PC-9 (cell line): ENCODE measurements around the gene TAGLN2. TPM values are rescaled to one million over a fixed set of nuclear protein-coding genes. Genes with fewer than 3 reads are reported as not detected.

Source experiments
- BruUV-seq: library from RNA; stranded (reverse); fragments of 400-500 nt; replicated peaks from 2 replicates; lab custom pipeline; 2021; lab: Mats Ljungman, UMichigan
- CTCF ChIA-PET: fragments of 300-600 bp; sonication (Branson Sonifier 250); formaldehyde crosslinking; loops from one replicate; lab custom pipeline; 2022; ENCODE audit warnings: antibody characterized with exemption; lab: Charles Lee
- POLR2A ChIA-PET: fragments of 300-600 bp; sonication (Branson Sonifier 250); formaldehyde crosslinking; loops from one replicate; lab custom pipeline; 2022; ENCODE audit warnings: antibody characterized with exemption; ENCODE audit not compliant: unreplicated experiment; lab: Charles Lee
- DNase-seq, 2 experiments: peaks; one replicate each; pipeline versions ENCODE4 v3.0.0 to v3.0.0-alpha.2; 2015 to 2022; ENCODE audit warnings: mixed read lengths in 1 of 2
- H2AFZ ChIP-seq: fragments of 200-600 bp; sonication (generic); 2 replicates; pipeline ENCODE4 v1.8.1; 2017; ENCODE audit warnings: antibody characterized with exemption
- H3F3A ChIP-seq: fragments of 200-600 bp; sonication (generic); 2 replicates; pipeline ENCODE4 v1.8.1; 2017; ENCODE audit warnings: antibody characterized with exemption, mild to moderate bottlenecking, low read depth; ENCODE audit not compliant: insufficient read depth
- H3K27ac ChIP-seq: fragments of 200-600 bp; sonication (generic); 2 replicates; pipeline ENCODE4 v1.6.1; 2016; ENCODE audit warnings: mixed run types
- H3K27me3 ChIP-seq: fragments of 200-600 bp; sonication (generic); 2 replicates; pipeline ENCODE4 v1.6.1; 2016; ENCODE audit warnings: low read depth, mixed run types; ENCODE audit not compliant: insufficient read depth
- H3K36me3 ChIP-seq: fragments of 200-600 bp; sonication (generic); 2 replicates; pipeline ENCODE4 v1.6.1; 2016; ENCODE audit warnings: low read depth, mixed run types
- H3K4me1 ChIP-seq: fragments of 200-600 bp; sonication (generic); replicated peaks from 2 replicates; pipeline ENCODE4 v1.6.1; 2016; ENCODE audit warnings: mixed run types; ENCODE audit not compliant: insufficient read depth
- H3K4me2 ChIP-seq: fragments of 200-600 bp; sonication (generic); 2 replicates; pipeline ENCODE4 v1.6.1; 2017; ENCODE audit warnings: mixed run types
- H3K4me3 ChIP-seq: fragments of 200-600 bp; sonication (generic); 2 replicates; pipeline ENCODE4 v1.6.1; 2016; ENCODE audit warnings: mixed run types
- H3K79me2 ChIP-seq: fragments of 200-600 bp; sonication (generic); 2 replicates; pipeline ENCODE4 v1.6.1; 2017; ENCODE audit warnings: low read depth, mixed run types
- H3K9me2 ChIP-seq: fragments of 200-600 bp; sonication (generic); 2 replicates; pipeline ENCODE4 v1.8.1; 2017; ENCODE audit warnings: mild to moderate bottlenecking; ENCODE audit not compliant: insufficient read depth
- H3K9me3 ChIP-seq: fragments of 200-600 bp; sonication (generic); 2 replicates; pipeline ENCODE4 v1.8.1; 2016; ENCODE audit warnings: low read depth; ENCODE audit not compliant: insufficient read depth
- H4K20me1 ChIP-seq: fragments of 200-600 bp; sonication (generic); 2 replicates; pipeline ENCODE4 v1.8.1; 2017; ENCODE audit not compliant: insufficient read depth
- EZH2 ChIP-seq: fragments of 200-600 bp; sonication (generic); IDR thresholded peaks from 2 replicates; pipeline ENCODE4 v1.8.0; 2017; ENCODE audit warnings: antibody characterized with exemption, low read depth
- intact Hi-C: fragments of 100-400 bp; cut with micrococcal nuclease; formaldehyde crosslinking; loops from one replicate; pipeline ENCODE4 v1.10.0; 2022; ENCODE audit not compliant: unreplicated experiment
- total RNA-seq: library from RNA; stranded (reverse); gene quantifications from 2 replicates; pipeline ENCODE4 v1.2.3, GENCODE V29; 2021
- TF ChIP-seq, protein P1 (sequence below): fragments of 200-600 bp; sonication (generic); conservative IDR thresholded peaks from 2 replicates; pipeline ENCODE4 v1.6.1; 2017; ENCODE audit warnings: mixed run types, antibody characterized with exemption, mild to moderate bottlenecking, moderate library complexity

The TAGLN2 gene
- total RNA-seq, 1 experiment from 2014 or later: 473 TPM

GRCh38 chr1:159945483-159946241, 20.4 kb upstream of the TAGLN2 start, which contains the start of gene IGSF9:
Gene IGSF9 (minus strand): TSS chr1:159945613. CDS start chr1:159943454, 2,159 bp downstream.
- ChIA-PET CTCF (interaction anchor here (0.7 to 1.9 kb wide), 3 partner anchors 14 to 61 kb away, joined by 3 to 20 read pairs (median 4); no protein-coding TSS in a partner anchor), POLR2A (interaction anchor here (0.6 to 1.0 kb wide), 5 partner anchors 15 to 92 kb away, joined by 4 to 8 read pairs (median 5); partner anchors contain the start of gene TAGLN2)
- H3K4me2 ChIP-seq: peak within 1 kb of the TSS; percentile 91
- H3K4me1 ChIP-seq: peaks cover 40% of the 10 kb centered on the region
- H3K27me3 ChIP-seq: no peaks in the 10 kb centered on the region
- BruUV-seq: no TSS peak
- H3F3A ChIP-seq: no peaks in the 10 kb centered on the region; the same call in none of the 2 replicates
- peak within 1 kb of the TSS; percentile 53 for H3K27ac ChIP-seq
- peak within 1 kb of the TSS; percentile 76 for H3K4me3 ChIP-seq
- H3K9me3 ChIP-seq: no peaks in the 10 kb centered on the region
- peaks cover 18% of the 10 kb centered on the region; the same call in 1 of the 2 replicates for H3K79me2 ChIP-seq
- peak; percentile 90 to 94 for DNase-seq
- H3K36me3 ChIP-seq: no peaks in the 10 kb centered on the region
- H4K20me1 ChIP-seq: no peaks in the 10 kb centered on the region
- H3K9me2 ChIP-seq: no peaks in the 10 kb centered on the region
- intact Hi-C loops: loop anchor here (1.0 to 5.0 kb wide), 4 partner anchors 14 to 163 kb away; partner anchors contain the start of genes DUSP23 and TAGLN2
- peak within 1 kb of the TSS; percentile 79 for H2AFZ ChIP-seq
- no peak for TF ChIP-seq EZH2
- TF ChIP-seq, protein P1, sequence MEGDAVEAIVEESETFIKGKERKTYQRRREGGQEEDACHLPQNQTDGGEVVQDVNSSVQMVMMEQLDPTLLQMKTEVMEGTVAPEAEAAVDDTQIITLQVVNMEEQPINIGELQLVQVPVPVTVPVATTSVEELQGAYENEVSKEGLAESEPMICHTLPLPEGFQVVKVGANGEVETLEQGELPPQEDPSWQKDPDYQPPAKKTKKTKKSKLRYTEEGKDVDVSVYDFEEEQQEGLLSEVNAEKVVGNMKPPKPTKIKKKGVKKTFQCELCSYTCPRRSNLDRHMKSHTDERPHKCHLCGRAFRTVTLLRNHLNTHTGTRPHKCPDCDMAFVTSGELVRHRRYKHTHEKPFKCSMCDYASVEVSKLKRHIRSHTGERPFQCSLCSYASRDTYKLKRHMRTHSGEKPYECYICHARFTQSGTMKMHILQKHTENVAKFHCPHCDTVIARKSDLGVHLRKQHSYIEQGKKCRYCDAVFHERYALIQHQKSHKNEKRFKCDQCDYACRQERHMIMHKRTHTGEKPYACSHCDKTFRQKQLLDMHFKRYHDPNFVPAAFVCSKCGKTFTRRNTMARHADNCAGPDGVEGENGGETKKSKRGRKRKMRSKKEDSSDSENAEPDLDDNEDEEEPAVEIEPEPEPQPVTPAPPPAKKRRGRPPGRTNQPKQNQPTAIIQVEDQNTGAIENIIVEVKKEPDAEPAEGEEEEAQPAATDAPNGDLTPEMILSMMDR: peak; percentile 61

DNA sequence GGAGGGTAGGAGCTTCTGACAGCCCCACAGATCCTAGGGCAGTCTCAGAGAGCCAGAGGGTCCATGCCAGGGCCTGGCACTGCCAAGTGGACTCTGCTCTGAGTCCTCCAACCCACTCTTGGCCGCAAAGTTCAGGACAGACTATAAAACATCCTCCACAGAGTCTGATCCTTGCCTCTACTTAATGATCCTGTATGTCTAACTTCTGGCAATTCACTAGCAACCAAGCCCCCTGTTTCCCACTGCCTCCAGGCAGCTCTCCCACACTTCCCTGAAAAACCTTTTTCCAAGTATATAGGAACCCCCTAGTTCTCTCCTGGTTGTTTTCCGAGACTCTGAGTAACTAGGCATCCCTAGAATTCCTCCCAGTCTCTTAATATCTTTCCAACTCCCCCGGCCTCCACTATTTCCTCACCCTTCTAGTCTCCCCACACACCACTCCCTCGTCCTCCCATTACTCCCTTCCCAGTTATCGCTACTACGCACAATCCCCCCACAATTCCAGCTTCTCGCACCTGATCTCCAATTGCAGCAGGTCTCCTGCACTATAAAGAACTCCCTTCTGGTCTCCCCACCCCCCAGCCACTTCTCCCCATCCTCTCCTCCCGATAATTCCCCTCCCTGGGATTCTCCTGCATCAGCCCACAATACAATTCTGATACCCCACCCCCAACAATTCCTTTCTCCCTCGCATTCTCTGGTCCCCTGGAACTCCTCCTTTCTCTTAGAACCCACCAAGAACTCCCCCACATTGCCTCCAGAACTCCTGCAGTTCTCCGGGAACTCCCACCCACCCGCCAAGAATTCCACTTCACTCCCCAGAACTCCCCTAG, 19.5 kb upstream of the TAGLN2 start:
- H3K79me2 ChIP-seq: peaks cover 18% of the 10 kb centered on the region; the same call in 1 of the 2 replicates
- no TSS peak for BruUV-seq
- peak overlapping the region; percentile 91 for H3K4me2 ChIP-seq
- H3K9me3 ChIP-seq: no peaks in the 10 kb centered on the region
- intact Hi-C loops: loop anchor here (1.0 to 5.0 kb wide), 3 partner anchors 20 to 163 kb away; partner anchors contain the start of genes DUSP23 and TAGLN2
- ChIA-PET CTCF (interaction anchor here (0.6 to 1.3 kb wide), 5 partner anchors 10 to 163 kb away, joined by 3 to 7 read pairs (median 4); no protein-coding TSS in a partner anchor), POLR2A (interaction anchor here (0.6 kb wide), 1 partner anchor 20 kb away, joined by 4 read pairs; no protein-coding TSS in a partner anchor)
- no peaks in the 10 kb centered on the region; the same call in none of the 2 replicates for H3F3A ChIP-seq
- 0 out of 2 replicates have a peak, but pooled peaks cover 3% of the 10 kb centered on the region for H3K36me3 ChIP-seq
- no peaks in the 10 kb centered on the region for H3K9me2 ChIP-seq
- peaks cover 40% of the 10 kb centered on the region for H3K4me1 ChIP-seq
- no peaks in the 10 kb centered on the region for H3K27me3 ChIP-seq
- H3K27ac ChIP-seq: no peak overlapping the region
- H3K4me3 ChIP-seq: peak overlapping the region; percentile 76
- no peak for DNase-seq
- TF ChIP-seq, protein P1: no peak
- TF ChIP-seq EZH2: no peak
- H2AFZ ChIP-seq: peak overlapping the region; percentile 79
- H4K20me1 ChIP-seq: no peaks in the 10 kb centered on the region
